Measurements from ENCODE around the gene LDLRAP1. TPM values are rescaled to one million over a fixed set of nuclear protein-coding genes. Genes with fewer than 3 reads are reported as not detected.

The LDLRAP1 gene
- total and polyA plus RNA-seq, 2 of the 4 experiments (the other 2 are of a cell fraction), result 4.5 to 14.4 TPM

- peak overlapping the region in 1 of 2 experiments; percentile 61; a peak in 1 of 4 replicates for H4K8ac ChIP-seq (ENCODE audit: low read depth in 2 of 2, low read length in 2 of 2)
- H3K4ac ChIP-seq (ENCODE audit: low read depth, low read length), result peak overlapping the region; percentile 69
- 0 out of 2 replicates have a peak overlapping the region, but pooled peaks have one; percentile 13 for H3K23ac ChIP-seq (ENCODE audit: low read depth, low read length)
- H4K20me1 ChIP-seq (ENCODE audit: insufficient read depth, low read length), result peaks cover 27% of the 10 kb centered on the region; the same call in 1 of the 2 replicates
- peaks cover 21 to 80% of the 10 kb centered on the region in 2 experiments for H3K79me1 ChIP-seq (ENCODE audit: low read depth in 1 of 2, low read length in 2 of 2)
- no peak overlapping the region for H3K4me3 ChIP-seq (ENCODE audit: insufficient read depth, low read depth, low read length)
- intact Hi-C loops (cut with micrococcal nuclease) (no loop called here), in situ Hi-C loops (cut with MboI; ENCODE audit: low sequenced_read_pairs) (no loop called here), dilution Hi-C loops (cut with HindIII; ENCODE audit: low sequenced_read_pairs, unreplicated experiment) (no loop called here)
- 0 out of 2 replicates have a peak overlapping the region, but pooled peaks have one; percentile 23 for H3K56ac ChIP-seq (ENCODE audit: extremely low read depth, insufficient read depth, low read length)
- H3K27ac ChIP-seq (ENCODE audit: insufficient read depth, low read length), result no peak overlapping the region
- H2BK5ac ChIP-seq (ENCODE audit: low read depth, low read length, poor library complexity, severe bottlenecking), result no peak overlapping the region
- peaks cover 2% of the 10 kb centered on the region; the same call in 1 of the 2 replicates for H3K36me3 ChIP-seq (ENCODE audit: control insufficient read depth, insufficient read depth, low read length)
- H2BK20ac ChIP-seq (ENCODE audit: low read depth, low read length), result peak overlapping the region; percentile 6; the same call in 1 of the 2 replicates
- no peaks in the 10 kb centered on the region for H3K27me3 ChIP-seq (ENCODE audit: control insufficient read depth, insufficient read depth, low read length)
- peak overlapping the region; percentile 41 for H2BK120ac ChIP-seq (ENCODE audit: low read depth, low read length)
- no TSS peak for BruUV-seq (replicated peaks)
- peaks cover 17% of the 10 kb centered on the region for H3K4me1 ChIP-seq (ENCODE audit: control insufficient read depth, insufficient read depth, low read length)
- H3K14ac ChIP-seq (replicated peaks; ENCODE audit: low read depth, low read length), result peak overlapping the region; percentile 41; the same call in 1 of the 2 replicates
- peak overlapping the region; percentile 36; the same call in 1 of the 2 replicates for H4K91ac ChIP-seq (ENCODE audit: insufficient read depth, low read depth, low read length)
- H3K18ac ChIP-seq (ENCODE audit: low read depth, low read length), result no peak overlapping the region; the same call in 1 of the 2 replicates
- H2AFZ ChIP-seq (replicated peaks; ENCODE audit: low read length, poor library complexity), result no peak overlapping the region
- peak overlapping the region; percentile 71 for H2AK9ac ChIP-seq (replicated peaks; ENCODE audit: low read depth, low read length, poor library complexity)
- H2BK15ac ChIP-seq (ENCODE audit: low read depth, low read length), result 0 out of 3 replicates have a peak overlapping the region, but pooled peaks have one; percentile 19
- peaks cover 21% of the 10 kb centered on the region for H3K9me1 ChIP-seq (ENCODE audit: insufficient read depth, low read length)
- no peaks in the 10 kb centered on the region for H3K9me3 ChIP-seq (ENCODE audit: control insufficient read depth, insufficient read depth, low read length)
- ChIA-PET POLR2A (ENCODE audit: unreplicated experiment) (no interaction called here), CTCF (no interaction called here)
- H4K5ac ChIP-seq (ENCODE audit: low read depth, low read length), result no peak overlapping the region
- H2AK5ac ChIP-seq (ENCODE audit: low read depth, low read length), result peak overlapping the region; percentile 63
- no peak overlapping the region for H3K9ac ChIP-seq (ENCODE audit: low read depth, low read length)
- 37% methylated on average over 2 of the region's 3 CpGs; no CpG with 5 or more reads in 1 of the 2 experiments for WGBS, 2 experiments (ENCODE audit: extremely low coverage in 2 of 2, insufficient read length in 1 of 2)
- peak; percentile 75 for ATAC-seq (ENCODE audit: low read depth)
- DNase-seq, result peak; percentile 22
- H3K4me2 ChIP-seq (ENCODE audit: low read depth, low read length), result peak overlapping the region; percentile 1; the same call in 1 of the 2 replicates
- no peak for TF ChIP-seq BHLHE40 (IDR thresholded peaks at IDR 0.05; ENCODE audit: low read depth, low read length)
- no peak for TF ChIP-seq MAFK (IDR thresholded peaks at IDR 0.05; ENCODE audit: low read depth, low read length)
- no peak for TF ChIP-seq SMC3 (IDR thresholded peaks at IDR 0.05; ENCODE audit: low read depth, low read length)
- TF ChIP-seq MXI1 (IDR thresholded peaks at IDR 0.05; ENCODE audit: borderline replicate concordance, low read depth, low read length), result no peak
- TF ChIP-seq POLR2A (IDR thresholded peaks at IDR 0.05; ENCODE audit: low read depth, low read length), result no peak
- TF ChIP-seq, protein P1, sequence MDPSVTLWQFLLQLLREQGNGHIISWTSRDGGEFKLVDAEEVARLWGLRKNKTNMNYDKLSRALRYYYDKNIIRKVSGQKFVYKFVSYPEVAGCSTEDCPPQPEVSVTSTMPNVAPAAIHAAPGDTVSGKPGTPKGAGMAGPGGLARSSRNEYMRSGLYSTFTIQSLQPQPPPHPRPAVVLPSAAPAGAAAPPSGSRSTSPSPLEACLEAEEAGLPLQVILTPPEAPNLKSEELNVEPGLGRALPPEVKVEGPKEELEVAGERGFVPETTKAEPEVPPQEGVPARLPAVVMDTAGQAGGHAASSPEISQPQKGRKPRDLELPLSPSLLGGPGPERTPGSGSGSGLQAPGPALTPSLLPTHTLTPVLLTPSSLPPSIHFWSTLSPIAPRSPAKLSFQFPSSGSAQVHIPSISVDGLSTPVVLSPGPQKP (IDR thresholded peaks at IDR 0.05; ENCODE audit: borderline replicate concordance, low read depth, low read length), result no peak
- TF ChIP-seq RAD21 (IDR thresholded peaks at IDR 0.05; ENCODE audit: low read length), result no peak
- TF ChIP-seq USF2 (IDR thresholded peaks at IDR 0.05; ENCODE audit: low read depth, low read length), result no peak
- TF ChIP-seq CEBPB (IDR thresholded peaks at IDR 0.05; ENCODE audit: low read depth, low read length), result no peak
- no peak for TF ChIP-seq MAZ (IDR thresholded peaks at IDR 0.05; ENCODE audit: borderline replicate concordance, low read depth, low read length)
- TF ChIP-seq RCOR1 (IDR thresholded peaks at IDR 0.05; ENCODE audit: insufficient replicate concordance, low read length), result no peak
- TF ChIP-seq FOS (IDR thresholded peaks at IDR 0.05; ENCODE audit: low read depth, low read length), result no peak
- TF ChIP-seq RFX5 (IDR thresholded peaks at IDR 0.05; ENCODE audit: low read depth, low read length), result no peak
- no peak for TF ChIP-seq CTCF (conservative IDR thresholded peaks at IDR 0.05; ENCODE audit: low read depth, low read length)
- TF ChIP-seq NFE2L2 (IDR thresholded peaks at IDR 0.05; ENCODE audit: low read depth, low read length), result no peak
These were observed 7.4 kb downstream of the LDLRAP1 start for GRCh38 chr1:25550683-25551310.
